Fibroblast of skin of scalp (primary cell): ENCODE results near the gene USP8. TPM values are rescaled to one million over a fixed set of nuclear protein-coding genes. Genes with fewer than 3 reads are reported as not detected.
"Not testable (repeated sequence)": the region's sequence is repeated elsewhere in the genome, so short reads cannot be mapped to it uniquely, and the experiment has no call there.

Source experiments
- DNase-seq: peaks from one replicate; pipeline ENCODE4 v3.0.0-alpha.2; 2013
- polyA plus RNA-seq, 2 experiments: library from polyadenylated mRNA; unstranded; fragments of 120-200 nt; gene quantifications; one replicate each; pipeline ENCODE4 v1.2.1, GENCODE V29; 2013; ENCODE audit not compliant: insufficient read length in 2 of 2

Gene USP8
- polyA plus RNA-seq (2013, experiment 1 of 2; ENCODE audit: insufficient read length) = 35.6 TPM
- 40.3 TPM for polyA plus RNA-seq (2013, experiment 2 of 2; ENCODE audit: insufficient read length)

DNA sequence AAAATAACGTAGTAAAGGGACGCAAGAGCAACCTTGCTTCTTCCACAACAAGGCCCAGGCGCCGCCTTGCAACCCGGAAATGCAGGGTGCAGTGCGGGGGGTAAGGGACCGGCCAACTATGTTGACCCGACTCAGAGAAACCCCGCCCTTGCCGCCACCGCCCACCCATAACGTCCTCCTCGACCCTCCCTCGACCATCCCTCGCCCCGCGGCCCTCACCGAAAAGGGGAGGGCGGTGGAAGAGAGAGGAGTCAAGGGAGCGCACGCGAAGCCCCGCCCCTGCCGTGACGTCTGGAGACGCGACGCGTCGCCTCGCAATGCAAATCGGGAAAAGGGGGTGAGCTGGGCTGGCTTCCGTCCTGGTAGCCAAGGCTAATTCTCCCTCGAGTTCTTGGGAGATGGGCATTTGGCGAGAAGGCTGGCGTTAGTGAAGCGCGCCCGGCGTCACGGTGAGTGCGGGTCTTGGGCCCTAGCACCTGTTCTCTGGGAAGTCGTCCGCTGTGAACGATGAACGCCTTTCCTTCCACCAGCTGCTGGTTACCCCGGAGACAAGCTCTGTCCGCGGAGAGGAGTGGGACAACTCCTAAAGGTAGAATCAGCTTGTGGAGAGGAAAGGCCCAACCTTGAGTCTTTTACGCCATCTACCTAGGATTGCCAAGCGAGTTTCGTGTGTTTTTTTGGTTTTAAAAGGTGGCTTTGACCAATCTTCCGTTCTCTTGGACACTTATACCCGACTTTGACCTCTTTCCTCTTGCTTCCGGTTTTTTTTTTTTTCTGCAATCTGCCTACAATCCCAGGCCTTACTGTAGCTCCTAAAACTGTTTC is at the start of gene USP8:
Gene USP8 (plus strand): TSS at position 340 of the 825 bp plus-strand sequence. CDS start 14,669 bp downstream, outside the sequence.
- peak; percentile 98 for DNase-seq

DNA sequence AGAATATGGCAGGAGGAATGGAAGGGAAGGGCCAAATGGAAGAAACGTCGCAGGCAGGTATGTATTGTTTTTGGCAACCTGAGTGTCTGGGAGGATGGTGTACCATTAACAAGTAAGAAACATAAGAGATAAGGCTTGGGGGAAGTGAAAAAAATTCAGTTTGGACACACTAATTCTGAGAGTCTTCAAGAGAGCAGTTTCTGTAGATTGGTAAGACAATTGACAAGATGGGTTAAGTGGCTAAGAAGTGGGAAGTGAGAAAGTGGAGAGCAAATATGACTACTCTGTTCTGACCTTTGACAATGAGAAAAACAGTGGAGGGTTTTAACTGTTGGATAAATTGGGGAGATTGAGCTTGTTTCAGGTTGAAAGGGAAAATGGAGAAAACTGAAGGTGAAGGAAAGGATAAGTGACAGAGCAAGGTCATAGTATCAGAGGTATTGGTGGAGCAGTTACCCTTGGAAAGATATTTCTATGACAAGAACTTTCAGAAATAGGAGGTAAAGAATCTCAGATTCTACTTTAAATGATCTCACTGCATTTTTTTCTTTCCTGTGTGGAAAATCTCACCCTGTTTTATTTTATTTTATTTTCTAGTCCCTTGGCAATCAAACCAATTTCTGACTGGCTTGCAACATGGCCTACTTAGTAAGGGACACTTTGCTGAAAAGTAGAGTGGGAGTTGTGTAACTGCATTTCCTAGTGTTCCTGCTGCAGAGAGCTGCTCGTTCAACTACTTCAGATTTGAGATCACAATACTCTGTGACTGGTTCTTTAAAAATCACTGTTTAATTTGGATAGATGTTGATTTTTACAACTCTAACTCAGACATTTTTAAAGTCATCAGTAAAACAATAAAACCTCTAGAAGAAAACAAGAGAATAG is 46.1 kb upstream of the USP8 start:
- no peak for DNase-seq

DNA sequence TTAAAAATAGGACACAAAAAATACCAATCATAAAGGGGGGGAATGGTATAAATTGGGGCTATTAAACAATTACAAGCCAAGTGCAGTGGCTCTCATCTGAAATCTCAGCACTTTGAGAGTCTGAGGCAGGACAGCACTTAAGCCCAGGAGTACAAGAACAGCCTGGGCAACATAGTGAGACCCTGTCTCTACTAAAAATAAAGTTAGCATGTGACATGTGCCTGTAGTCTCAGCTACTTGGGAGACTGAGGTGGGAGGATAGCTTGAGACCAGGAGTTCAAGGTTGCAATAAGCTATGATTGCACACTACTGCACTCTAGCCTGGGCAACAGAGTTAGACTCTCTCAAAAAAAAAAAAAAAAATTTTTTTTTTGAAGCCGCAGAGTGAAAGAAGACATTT is 45.4 kb upstream of the USP8 start:
- DNase-seq = no peak

DNA sequence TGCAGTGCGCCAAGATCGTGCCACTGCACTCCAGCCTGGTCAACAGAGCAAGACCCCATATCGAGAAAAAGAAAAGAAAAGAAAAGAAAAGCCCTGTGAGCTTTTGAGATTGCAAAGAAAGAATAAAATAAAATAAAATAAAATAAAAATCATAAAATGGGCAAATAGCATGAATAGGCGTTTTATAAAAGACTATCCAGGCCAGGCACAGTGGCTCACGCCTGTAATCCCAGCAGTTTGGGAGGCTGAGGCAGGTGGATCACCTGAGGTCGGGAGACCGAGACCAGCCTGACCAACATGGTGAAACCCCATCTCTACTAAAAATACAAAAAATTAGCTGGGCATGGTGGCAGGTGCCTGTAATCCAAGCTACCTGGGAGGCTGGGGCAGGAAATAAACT is 44.8 kb upstream of the USP8 start:
- DNase-seq = not testable (repeated sequence)

DNA sequence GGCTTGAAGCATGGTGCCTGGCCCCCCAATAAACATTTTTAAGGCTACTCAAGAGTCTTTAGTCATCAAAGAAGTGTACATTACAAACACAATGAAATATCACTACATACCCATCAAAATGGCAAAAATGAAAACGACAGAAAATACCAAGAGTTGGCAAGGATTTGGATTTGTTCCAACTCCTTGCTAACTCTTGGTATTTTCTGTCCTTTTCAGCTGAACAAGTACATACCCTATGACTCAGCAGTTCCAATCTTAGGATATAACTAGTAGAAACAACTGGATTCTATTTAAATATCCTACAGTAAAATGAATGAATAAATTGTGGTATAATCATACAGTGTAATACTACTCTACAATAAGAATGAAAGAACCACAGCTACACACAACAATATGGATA is 44.1 kb upstream of the USP8 start:
- peak; percentile 28 for DNase-seq

DNA sequence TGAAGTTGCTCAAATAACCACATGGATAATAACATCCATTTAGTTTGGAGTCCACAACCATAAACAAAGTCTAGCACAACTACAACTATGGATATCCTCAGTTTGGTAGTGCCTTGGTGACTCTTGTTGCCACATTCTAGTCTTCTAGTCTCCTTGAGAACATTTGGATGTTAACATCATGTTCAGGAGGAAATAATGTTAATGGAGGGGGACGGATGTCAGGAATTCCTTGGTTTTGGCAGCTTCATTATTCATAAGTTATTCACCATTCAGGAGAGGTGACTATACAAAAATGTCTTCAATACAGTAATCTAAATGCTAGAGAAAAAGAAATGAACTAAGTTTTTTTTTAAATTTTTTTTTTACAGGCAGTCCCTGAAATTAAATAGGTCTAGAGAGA is 42.8 kb upstream of the USP8 start:
- DNase-seq = no peak

DNA sequence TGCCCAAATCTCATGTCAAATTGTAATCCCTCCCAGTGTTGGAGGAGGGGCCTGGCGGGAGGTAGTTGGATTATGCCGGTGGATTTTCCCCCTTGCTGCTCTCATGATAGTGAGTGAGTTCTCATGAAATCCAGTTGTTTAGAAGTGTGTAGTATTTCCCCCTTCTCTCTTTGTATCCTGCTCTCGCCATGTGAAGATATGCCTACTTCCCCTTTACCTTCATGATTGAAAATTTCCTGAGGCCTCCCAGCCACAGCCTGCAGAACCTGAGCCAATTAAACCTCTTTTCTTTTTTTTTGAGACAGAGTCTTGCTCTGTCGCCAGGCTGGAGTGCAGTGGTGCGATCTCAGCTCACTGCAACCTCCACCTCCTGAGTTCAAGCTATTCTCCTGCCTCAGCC is 41.8 kb upstream of the USP8 start:
- DNase-seq = not testable (repeated sequence)

DNA sequence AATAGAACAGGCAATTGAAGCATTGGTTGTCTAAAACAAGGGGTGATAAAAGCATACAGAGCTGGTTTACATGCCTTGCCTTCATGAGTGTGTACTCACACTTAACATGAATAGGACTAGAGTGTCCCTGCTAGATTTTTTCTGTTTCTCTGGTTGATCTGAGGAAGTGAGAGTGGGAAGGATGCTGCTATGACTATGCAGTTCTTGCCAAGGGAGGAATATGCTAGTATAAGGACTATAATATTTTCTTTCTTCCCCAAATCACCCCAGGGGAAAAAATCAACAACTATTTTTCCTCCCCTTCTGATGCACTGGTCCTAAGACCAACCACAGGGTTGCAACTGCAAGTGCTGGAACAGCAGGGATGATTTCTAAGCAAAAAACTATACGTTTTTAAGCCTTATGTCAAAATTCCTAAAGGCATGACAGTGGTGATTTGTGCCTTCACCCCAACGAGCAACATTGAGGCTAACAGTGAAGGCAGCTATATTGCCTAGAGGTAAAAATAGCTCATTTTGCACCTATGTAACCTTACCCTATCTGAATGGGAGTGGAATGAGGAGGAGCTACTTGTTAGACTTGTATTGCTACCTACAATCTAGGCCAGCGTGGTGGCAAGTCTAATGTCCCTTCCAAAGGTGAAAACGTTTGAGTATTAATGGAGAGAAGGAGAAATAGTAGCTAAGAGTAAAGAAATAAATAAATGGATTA is 33.5 kb upstream of the USP8 start:
- no peak for DNase-seq

DNA sequence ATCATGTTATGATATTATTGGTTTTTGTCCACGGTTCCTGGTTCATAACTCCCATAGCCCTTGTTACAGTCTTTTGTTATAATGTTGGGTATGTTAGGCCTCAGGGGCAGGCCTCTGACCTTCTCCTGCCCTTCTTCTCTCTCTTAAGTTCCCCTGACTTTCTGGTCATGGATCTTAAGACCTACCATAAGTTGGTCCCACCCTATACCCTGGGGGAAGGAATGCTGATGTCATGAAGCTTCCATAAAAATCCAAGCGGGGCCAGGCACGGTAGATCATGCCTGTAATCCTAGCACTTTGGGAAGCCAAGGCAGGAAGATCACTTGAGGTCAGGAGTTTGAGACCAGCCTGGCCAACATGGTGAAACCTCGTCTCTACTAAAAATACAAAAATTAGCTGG is 32.6 kb upstream of the USP8 start:
- DNase-seq = peak; percentile 8

DNA sequence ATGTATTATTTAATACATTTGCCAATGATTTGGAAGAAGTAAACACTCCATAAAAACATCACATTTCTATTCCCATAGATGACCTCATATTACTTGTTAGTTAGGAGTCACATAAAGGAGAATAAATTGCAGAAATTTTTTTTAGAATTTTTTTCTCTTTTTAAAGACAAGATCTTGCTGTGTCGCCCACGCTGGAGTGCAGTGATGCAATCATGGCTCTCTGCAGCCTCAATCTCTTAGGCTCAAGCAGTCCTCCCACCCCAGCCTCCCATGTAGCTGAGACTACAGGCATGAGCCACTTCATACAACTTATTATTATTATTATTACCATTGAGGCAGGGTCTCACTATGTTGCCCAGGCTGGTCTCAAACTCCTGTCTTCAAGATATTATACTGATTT is 12.3 kb upstream of the USP8 start:
- DNase-seq = no peak

DNA sequence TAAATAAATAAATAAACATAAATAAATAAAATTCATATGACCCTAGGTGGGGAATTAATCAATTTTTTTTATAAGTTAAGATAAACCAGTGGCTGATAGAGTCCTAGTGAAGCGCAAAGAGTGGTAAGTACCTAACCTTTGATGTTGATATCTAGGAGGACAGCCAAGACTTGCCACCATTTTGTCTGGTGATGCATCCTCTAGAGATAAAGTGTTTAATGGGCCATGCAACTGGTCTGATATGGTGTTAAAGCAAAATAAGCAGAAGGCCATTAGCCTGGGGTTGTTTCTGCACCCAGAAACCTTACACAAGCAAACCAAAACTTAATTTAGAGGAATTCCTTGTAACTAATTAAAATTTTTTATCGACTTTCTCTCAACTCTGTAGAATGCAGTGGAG is 9.6 kb upstream of the USP8 start:
- DNase-seq = no peak

DNA sequence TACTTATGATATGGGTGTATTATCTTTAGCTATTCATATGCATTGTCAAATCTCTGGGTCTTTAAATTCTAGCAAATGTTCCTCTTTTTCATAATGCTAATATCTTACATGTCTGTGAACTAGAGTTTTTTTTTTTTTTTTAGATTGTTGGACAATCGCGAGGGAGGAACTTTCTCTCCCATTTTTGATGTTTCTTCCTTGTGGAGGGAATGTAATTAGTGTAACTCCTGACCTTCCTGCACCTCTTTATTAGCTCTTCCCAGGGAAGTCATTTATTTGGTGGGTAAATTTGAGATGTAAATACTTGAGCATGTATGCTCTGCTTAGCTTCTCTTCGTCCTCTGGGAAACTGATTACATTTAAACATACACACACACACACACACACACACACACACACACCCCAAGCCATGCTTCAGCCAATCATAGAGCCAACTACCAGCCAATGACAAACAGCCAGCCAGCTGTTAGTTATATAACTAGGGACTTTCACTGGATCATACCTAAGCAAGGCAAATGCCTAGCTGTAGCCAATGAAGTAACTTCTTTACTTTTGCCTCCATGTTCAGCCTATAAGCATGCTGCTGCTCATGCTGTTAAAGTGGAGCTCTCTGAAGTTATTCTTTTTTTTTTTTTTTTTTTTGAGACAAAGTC is 8.3 kb upstream of the USP8 start:
- DNase-seq = peak; percentile 16

DNA sequence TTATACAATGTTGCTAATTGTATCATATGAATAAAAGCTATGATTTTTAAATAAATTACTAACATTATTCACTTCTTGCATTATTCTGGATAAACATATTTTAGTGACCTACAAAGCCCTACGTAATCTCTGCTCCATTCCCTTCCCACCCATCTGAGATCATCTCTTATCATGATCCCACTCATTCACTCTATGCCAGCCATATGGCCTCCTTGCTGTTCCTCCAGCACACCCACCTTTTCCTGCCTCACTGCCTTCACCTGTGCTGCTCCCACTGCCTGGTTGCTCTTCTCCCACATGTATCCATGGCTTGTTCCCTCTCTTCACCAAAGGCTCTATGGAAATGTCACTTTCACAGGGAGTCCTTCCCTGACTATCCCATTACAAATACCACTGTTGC is 7.3 kb upstream of the USP8 start:
- no peak for DNase-seq

DNA sequence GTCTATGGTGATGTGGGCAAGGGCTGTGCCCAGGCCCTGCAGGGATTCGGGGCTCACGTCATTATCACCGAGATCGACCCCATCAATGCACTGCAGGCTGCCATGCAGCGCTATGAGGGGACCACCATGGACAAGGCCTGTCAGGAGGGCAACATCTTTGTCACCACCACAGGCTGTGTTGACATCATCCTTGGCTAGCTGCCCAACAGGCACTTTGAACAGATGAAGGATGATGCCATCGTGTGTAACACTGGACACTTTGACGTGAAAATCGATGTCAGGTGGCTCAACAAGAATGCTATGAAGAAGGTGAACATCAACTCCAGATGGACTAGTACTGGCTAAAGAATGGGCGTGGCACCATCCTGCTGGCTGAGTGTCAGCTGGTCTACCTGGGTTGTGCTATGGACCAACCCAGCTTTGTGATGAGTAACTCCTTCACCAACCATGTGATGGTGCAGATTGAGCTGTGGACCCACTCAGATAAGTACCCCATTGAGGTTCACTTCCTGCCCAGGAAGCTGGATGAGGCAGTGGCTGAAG is 6.1 kb upstream of the USP8 start:
- peak; percentile 35 for DNase-seq

DNA sequence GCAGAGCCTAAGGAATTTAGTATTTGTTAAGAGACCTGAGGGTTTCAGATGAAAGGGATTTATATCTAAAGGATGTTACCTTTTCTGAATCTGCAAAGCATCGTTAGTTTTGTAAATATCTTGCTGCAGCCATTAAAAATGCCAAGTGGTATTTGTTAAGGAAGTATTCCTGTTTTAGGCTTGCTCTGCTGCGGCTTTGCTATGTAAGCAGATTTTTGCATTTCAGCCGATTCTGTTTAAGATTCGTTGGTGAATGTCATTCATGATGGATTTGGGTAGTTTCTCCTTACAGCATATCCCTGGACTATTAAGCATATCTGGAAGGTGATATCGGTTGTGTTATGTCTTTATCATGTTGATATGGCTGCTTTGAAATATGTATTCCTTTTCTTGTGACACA is 1.0 kb downstream of the USP8 start:
- DNase-seq = no peak

DNA sequence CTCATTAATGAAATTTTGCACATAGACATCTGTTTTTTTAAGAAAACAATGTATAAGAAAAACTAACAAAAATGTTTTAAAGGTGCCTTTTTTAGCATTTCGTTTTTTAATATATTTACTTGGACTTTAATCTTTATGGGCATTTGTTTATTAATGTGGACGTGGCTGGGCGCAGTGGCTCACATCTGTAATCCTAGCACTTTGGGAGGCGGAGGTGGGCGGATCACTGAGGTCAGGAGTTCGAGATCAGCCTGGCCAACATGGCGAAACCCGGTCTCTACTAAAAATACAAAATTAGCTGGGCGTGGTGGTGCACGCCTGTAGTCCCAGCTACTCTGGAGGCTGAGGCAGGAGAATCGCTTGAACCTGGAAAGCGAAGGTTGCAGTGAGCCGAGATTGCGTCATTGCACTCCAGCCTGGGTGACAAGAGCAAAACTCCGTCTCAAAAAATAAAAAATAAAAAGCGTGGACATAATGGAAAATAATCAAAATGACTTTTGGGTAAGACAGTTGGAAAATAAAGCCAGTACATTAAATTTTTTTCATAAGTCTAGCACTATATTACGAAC is 1.6 kb downstream of the USP8 start:
- DNase-seq = not testable (repeated sequence)

DNA sequence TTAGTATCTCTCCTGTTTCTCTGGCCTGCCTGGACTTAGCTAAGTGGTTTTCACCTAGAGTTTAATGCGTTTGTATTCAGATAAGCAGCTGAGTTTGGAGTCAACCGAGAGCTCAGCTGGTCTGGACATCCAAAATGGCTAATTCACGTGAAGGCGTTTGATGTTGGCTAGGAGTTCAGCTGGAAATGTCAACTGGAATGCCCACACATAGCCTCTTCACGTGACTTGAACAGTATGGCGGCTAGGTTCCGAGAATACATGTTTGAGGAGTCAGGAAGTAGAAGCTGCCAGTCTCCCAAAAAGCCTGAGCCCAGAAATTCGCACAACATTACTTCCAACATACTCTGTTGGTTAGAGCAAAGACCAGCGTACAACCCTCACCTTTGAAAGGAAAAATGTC is 2.2 kb downstream of the USP8 start:
- DNase-seq = no peak

DNA sequence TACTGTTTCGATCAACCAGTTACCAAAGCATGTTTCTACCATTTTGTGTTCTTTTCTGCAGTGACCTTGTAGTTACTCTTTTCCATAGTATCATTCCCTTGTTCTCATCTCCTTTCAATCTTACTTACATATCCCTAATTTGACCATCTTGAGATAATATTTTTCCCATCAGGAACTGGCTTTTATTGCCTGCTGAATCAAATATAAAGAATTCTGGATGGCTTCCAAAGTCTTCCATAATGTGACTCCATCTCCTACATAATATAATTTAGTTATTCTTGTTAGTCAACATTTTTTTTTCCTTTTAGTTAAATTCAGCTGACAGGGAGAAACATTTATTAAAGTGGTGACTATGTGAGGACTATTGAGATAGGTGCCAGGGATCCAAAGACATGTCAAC is 7.0 kb downstream of the USP8 start:
- peak; percentile 31 for DNase-seq

DNA sequence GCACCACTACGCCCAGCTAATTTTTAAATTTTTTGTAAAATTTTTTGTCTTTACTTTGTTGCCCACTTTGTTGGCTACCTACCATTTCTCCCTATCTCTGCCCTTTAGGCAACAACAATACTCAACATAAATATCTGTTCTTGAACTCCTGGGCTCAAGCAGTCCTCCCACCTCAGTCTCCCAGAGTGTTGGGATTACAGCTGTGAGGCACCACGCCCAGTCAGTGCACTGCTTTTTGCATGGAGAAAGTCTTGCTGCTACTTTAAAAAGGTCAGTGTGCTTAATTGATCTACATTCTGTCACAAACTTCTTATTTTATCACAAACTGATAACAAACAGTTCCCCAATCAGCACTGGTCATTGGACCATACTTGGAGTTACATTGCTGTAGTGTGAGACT is 8.0 kb downstream of the USP8 start:
- no peak for DNase-seq

DNA sequence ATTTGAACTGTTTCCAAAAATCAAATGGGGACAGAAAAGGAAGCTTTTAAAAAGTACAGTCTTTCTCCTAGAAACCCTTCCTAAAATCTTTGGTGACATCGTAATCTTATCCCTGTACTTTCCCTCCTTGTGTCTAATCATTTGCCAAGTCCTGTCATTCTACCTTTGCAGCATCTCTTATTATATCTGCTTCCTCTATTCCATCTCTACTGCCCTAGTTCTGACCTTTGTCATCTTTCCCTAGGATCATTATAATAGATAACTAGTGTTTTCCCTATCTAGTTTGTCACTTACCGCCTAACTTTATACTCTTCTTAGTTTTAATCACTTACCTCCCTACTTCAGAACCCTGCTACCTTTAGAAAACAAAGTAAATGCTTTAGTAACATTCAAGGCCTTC is 11.6 kb downstream of the USP8 start:
- no peak for DNase-seq

DNA sequence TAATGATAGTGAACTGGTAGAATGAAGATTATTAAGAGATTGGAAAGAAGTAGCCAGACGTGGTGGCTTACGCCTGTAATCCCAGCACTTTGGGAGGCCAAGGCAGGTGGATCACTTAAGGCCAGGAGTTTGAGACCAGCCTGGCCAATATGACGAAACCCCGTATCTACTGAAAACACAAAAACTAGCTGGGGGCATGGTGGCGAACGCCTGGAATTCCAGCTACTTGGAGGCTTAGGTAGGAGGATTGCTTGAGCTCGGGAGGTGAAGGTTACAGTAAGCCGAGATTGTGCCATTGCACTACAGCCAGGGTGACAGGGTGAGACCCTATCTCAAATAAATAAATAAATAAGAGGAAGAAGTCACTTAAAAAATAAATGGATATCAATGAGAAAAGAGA is 14.0 kb downstream of the USP8 start:
- no peak for DNase-seq

DNA sequence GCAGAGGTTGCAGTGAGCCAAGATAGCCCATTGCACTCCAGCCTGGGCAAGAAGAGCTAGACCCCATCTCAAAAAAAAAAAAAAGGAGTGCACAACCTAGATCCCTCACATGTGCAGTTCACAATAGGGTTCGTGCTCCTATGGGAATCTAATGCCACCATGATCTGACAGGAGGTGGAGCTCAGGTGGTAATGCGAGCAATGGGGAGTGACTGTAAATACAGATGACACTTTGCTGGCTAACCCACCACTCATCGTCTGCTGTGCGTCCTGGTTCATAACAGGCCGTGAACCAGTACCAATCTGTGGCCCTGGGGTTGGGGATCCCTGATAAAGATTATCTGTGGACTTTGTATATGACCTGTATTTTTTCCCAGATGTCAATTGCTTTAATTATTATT is 16.7 kb downstream of the USP8 start:
- DNase-seq = no peak
